COLO829 (cell line): Measurements from ENCODE around the gene UBASH3A.

ENCODE experiments used
- DNase-seq: peaks from one replicate; pipeline ENCODE4 v3.0.0; 2012; ENCODE audit warnings: low spot score

Gene UBASH3A

GRCh38 chr21:42403611-42404231 is at the start of gene UBASH3A:
UBASH3A (plus strand) TSS chr21:42403902; CDS start chr21:42403946, 44 bp downstream.
- no peak for DNase-seq

- no peak for DNase-seq
Measured at GRCh38 chr21:42356046-42356445, 47.7 kb upstream of the UBASH3A start.

DNA sequence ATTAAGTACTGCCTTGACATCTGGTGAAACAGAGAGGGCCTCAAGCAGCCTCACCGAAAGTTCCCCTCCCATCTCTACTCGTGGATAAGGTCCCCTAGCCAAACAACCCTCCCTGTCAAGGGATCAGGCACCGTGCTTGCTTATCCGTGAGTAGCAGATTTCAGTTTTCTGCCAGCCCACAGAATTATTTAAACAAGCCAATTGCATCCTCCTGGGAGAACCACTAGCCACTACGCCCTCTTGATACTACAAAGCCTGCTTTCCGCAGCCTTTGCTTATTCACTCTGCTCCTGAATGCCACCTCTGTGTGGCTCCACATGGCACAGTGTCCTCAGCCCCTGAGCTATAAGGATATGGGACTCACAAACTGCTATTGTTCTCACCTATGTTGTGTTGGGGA is 47.1 kb upstream of the UBASH3A start:
- no peak for DNase-seq

- DNase-seq, result no peak
Measured at GRCh38 chr21:42357307-42357706, 46.4 kb upstream of the UBASH3A start.

GRCh38 chr21:42358261-42358660 is 45.4 kb upstream of the UBASH3A start:
- no peak for DNase-seq

GRCh38 chr21:42358937-42359336 is 44.8 kb upstream of the UBASH3A start:
- no peak for DNase-seq

DNA sequence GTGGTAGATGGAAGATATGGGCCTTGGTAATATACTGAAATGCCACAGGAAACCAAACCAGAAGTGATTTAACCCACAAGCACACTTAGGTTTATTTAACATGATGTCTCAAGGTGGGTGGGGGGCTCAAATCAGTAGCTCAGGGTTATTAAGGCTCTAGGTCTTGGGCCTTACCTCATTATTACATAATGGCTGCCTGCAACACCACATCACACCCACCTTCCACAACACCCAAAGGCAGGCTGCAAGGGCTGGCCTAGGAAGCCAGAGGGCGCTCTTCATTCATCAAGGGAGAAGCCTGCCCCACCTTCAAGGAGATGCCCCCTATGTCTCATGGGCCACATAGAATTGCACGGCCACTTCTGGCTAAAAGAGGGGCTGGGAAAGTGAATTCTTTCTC is 43.4 kb upstream of the UBASH3A start:
- no peak for DNase-seq

- DNase-seq, result no peak
Measured at GRCh38 chr21:42361286-42361685, 42.4 kb upstream of the UBASH3A start.

DNA sequence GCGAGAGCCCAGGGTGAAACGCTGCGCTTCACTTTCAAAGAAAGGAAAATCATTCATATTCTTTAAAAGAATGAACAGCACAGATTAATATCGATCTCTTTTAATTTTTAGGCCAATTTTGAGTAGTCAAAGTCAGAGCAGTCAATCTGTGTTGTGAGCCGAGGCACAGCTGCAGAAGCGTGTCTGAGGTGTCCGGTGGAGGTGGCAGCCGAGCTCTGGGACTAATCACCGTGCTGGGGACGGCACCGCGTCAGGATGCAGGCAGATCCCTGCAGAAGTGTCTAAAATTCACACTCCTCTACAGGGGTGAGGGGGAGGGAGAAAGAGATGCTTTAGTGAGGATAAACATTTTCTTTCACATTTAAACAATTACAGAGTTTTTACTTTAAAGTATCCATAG is 41.5 kb upstream of the UBASH3A start:
- DNase-seq, result no peak

- DNase-seq, result no peak
Measured at GRCh38 chr21:42362700-42363099, 41.0 kb upstream of the UBASH3A start.

DNA sequence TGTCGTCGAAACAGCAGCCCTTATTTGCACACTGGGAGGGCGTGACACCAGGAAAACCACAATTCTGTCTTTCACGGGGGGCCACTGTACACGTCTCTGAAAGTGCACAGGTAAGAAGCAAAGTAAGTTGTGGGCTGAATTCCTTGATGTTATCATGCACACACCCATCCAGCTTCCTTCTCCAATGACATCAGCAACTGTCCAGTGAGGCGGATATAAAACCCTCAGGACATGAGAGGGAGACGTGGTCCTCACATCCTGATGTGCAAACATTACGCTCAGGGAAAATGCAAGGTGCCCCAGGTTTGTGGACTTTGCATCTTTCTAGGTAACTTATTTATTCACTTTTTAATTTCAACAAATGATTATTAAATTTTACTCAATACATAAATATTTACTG is 40.4 kb upstream of the UBASH3A start:
- no peak for DNase-seq

DNA sequence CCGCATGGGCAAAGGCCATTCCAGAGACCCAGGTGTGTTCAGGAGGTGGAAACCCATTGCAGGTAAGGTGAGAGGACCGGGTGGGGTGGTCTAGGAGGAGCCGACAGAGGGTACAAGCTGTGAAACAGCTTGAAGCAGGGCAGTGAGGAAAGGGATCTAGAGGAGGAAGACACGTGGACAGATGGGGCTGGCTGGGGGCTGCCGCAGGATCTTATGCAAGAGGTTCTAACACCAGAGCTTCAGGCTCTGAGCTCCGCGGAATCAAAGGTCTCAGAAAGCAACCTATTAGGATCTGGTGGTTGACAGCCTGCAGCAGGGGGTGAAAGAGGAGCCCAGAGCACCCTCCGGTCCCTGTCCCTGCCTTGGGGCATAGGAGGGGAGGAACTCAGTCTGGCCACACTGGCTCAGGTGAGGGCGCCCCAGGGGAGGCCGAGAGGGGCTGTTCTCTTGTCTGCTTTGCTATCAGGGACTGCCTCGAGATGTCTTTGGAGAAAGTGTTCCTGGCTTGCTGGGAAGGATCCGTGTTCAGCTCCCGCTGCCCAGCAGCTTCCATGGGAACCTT is 39.3 kb upstream of the UBASH3A start:
- DNase-seq, result no peak

DNA sequence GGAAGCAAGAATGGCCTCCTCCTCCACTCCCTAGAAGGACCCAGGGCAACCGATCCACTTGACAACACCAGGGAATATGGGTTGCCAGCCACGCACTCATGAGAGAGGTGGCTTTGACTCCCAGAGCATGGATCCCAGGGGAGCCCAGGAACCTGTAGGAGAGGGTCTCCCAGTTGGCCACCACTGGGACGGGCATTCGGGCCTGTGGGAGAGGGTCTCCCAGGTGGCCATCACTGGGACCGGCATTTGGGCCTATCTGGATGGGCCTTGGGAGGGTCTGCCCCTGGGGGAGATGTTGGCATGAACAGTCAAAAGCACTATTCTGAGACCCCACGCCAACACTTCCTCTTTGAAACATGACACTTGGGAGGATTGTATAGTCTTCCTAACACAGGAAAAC is 37.9 kb upstream of the UBASH3A start:
- no peak for DNase-seq

GRCh38 chr21:42366292-42367010 is 37.3 kb upstream of the UBASH3A start, which contains the start of gene TFF1:
TFF1 (minus strand) TSS chr21:42366535; CDS start chr21:42366495, 40 bp downstream.
- no peak for DNase-seq

GRCh38 chr21:42367367-42368165 is 36.1 kb upstream of the UBASH3A start:
- no peak for DNase-seq

DNA sequence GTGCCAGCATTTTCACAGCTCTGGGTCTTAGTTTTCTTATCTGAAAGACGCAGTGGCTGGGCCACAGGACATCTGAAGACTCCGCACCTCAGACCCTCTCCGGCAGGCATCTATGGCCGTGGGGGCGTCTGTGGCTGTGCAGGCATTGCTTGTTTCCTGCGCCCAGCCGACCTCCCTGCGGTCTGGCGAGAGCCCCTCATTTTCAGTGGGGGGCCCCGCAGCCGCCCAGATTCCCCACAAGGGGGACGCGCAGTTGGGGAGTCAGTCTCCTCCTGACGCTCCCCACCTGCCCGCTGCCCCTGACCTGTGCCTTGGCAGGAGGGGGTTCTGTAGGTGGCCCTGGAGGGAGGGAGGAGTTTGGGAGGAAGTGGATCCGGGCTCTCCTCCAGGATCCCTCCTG is 33.9 kb upstream of the UBASH3A start:
- DNase-seq, result no peak

DNA sequence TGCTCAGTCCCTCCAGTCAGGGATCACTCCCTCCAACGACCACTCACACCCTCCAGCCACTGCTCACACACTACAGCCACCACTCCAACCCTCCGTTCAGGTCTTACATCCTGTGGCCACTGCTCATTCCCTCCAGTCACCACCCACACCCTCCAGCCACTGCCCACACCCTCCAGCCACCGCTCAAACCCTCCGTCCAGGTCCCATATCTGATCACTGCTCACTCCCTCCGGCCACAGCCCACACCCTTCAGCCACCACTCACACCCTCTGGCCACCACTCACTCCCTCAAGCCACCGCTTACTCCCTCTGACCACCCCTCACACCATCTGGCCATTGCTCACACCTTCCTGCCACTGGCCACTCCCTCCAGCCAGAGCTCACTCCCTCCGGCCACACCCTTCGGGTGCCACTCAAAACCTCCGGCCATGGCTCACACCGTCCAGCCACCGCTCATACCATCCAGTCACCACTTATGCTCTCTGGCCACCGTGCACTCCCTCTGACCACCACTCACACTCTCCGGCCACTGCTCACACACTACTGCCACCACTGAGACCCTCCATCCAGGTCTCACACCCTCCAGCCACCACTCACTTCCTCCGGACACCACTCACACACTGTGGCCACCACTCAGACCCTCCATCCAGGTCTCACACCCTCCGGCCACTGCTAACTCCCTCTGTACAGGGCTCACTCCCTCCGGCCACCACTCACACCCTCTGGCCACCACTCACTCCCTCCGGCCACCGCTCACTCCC is 32.6 kb upstream of the UBASH3A start:
- no peak for DNase-seq

DNA sequence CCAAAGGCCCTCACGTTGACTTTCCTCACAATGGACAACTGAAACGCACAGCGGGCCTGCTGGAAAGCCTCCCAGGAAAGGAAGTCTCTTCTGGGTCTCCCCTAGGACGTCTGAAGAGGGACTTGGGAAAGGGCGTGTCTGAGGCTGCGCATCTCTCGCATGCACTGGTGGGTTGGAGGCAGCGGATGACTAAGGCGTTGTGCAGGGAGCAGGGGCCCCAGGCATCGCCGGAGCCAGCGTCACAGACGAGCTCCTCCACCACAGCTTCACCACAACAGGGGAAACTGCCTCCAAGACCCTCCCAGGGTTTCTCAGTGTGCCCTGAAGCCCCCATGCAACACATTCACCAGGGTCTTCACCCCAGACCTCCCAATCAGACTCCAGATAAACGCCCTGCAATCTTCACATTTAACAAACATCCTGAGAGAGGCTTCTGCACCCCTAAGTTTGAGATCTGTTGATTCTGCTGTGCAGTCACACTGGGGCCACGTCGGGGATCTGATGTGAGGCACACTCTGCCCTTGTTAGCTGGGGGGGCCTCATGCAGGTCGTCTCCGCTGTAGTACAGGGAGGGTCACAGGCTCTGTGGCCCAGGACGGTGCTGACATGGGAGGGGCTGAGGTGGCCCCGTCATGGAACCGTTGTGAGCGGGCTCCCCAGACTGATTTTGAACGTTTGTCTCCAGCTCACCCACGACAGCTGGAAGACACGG is 30.4 kb upstream of the UBASH3A start:
- DNase-seq, result no peak

DNA sequence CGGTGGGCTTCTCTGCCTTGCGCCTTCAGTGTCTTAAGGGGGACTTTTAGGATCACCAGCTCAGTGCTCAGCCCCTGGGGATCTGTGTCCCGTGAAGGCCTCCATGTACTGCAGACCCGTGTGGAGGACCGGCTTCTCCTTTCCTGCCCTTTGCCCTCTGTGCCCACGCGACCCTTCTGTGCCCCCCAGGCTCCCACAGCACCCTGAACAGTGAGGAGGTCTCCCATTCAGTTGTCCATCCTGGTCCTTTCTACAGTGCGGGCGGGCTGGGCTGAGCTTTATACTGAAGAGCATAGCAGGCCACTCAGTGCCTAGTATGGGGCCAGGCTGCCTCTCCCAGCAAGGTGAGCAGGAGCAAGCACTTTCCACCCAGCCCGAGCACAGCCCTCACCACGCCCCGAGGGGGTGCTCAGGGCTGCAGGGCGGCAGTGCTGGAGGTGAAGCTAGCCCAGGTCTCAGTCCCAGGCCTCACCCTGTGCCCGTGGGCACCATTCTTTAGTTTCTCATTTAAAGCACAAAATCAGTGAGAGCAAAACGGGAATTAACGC is 29.7 kb upstream of the UBASH3A start:
- no peak for DNase-seq

DNA sequence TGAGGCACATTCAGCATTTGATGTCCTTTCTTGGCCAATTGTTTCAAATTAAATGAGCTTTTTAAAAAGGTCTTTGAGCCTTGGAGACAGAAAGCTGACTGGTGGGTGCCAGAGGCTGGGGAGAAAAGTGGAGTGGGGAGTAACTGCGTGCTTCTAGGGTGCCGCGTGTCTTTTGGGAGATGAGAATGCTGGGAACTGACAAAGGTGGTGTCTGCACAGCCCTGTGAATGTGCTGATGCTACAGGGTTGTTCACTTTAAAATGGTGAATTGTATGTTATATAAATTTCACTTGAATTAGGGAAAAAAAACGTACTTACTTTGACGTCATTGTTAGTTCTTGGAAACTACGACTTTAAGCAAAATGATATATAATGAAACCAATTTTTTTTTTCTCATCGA is 29.2 kb upstream of the UBASH3A start:
- no peak for DNase-seq
